A673 (cell line): Measurements from ENCODE around the gene SLC4A4. TPM values are rescaled to one million over a fixed set of nuclear protein-coding genes. Genes with fewer than 3 reads are reported as not detected.

Experiments
- BruUV-seq: library from RNA; stranded (reverse); fragments of 400-500 nt; replicated peaks from 2 replicates; lab custom pipeline; 2021; lab: Mats Ljungman, UMichigan
- CTCF ChIA-PET: fragments of 300-600 bp; sonication (Branson Sonifier 250); formaldehyde crosslinking; loops from one replicate; lab custom pipeline; 2022; ENCODE audit warnings: antibody characterized with exemption; lab: Charles Lee
- POLR2A ChIA-PET: fragments of 300-600 bp; sonication (Branson Sonifier 250); formaldehyde crosslinking; loops from one replicate; lab custom pipeline; 2022; ENCODE audit warnings: antibody characterized with exemption; ENCODE audit not compliant: low non-redundant PET; lab: Charles Lee
- DNase-seq: peaks from one replicate; pipeline ENCODE4 v3.0.0-alpha.2; 2015; ENCODE audit warnings: low spot score
- H3K27ac ChIP-seq: fragments of 200-600 bp; sonication (generic); 2 replicates; pipeline ENCODE4 v1.5.1; 2016; ENCODE audit warnings: mixed run types, low read depth, mild to moderate bottlenecking, mixed read lengths, antibody characterized with exemption, low read length; ENCODE audit not compliant: poor library complexity, severe bottlenecking
- H3K27me3 ChIP-seq: fragments of 200-600 bp; sonication (generic); replicated peaks from 2 replicates; pipeline ENCODE4 v1.6.1; 2017; ENCODE audit warnings: mixed run types, low read depth, mild to moderate bottlenecking, mixed read lengths, antibody characterized with exemption, low read length; ENCODE audit not compliant: insufficient read depth, poor library complexity
- H3K36me3 ChIP-seq: fragments of 200-600 bp; sonication (generic); 2 replicates; pipeline ENCODE4 v1.6.1; 2016; ENCODE audit warnings: mixed run types, mild to moderate bottlenecking, mixed read lengths, antibody characterized with exemption, low read length; ENCODE audit not compliant: insufficient read depth, poor library complexity, severe bottlenecking
- H3K4me1 ChIP-seq: fragments of 200-600 bp; sonication (generic); 2 replicates; pipeline ENCODE4 v1.6.1; 2017; ENCODE audit warnings: mixed run types, mild to moderate bottlenecking, mixed read lengths, antibody characterized with exemption, low read length; ENCODE audit not compliant: insufficient read depth, poor library complexity, severe bottlenecking
- H3K4me3 ChIP-seq: fragments of 200-600 bp; sonication (generic); 2 replicates; pipeline ENCODE4 v1.5.1; 2016; ENCODE audit warnings: low read depth, mixed run types, mild to moderate bottlenecking, mixed read lengths, low read length; ENCODE audit not compliant: poor library complexity, severe bottlenecking
- H3K9me3 ChIP-seq: fragments of 200-600 bp; sonication (generic); 2 replicates; pipeline ENCODE4 v1.6.1; 2016; ENCODE audit warnings: mixed run types, low read depth, mild to moderate bottlenecking, mixed read lengths, antibody characterized with exemption, low read length; ENCODE audit not compliant: poor library complexity, severe bottlenecking
- CTCF ChIP-seq: fragments of 300-800, 200-600 bp; sonication (generic); conservative IDR thresholded peaks from 2 replicates; pipeline ENCODE4 v1.5.1; 2017; ENCODE audit warnings: low read depth, mild to moderate bottlenecking, antibody characterized with exemption, low read length, moderate library complexity, mixed read lengths
- EZH2 ChIP-seq: fragments of 200-600 bp; sonication (generic); IDR thresholded peaks from 2 replicates; pipeline ENCODE4 v1.6.1; 2017; ENCODE audit warnings: borderline replicate concordance, low read depth, mild to moderate bottlenecking, mixed read lengths, antibody characterized with exemption, low read length; ENCODE audit not compliant: poor library complexity, severe bottlenecking
- intact Hi-C: fragments of 100-400 bp; cut with micrococcal nuclease; formaldehyde crosslinking; loops from one replicate; pipeline ENCODE4 v1.10.0; 2022; ENCODE audit not compliant: unreplicated experiment
- total RNA-seq: library from RNA; stranded (reverse); gene quantifications from 2 replicates; pipeline ENCODE4 v1.2.3, GENCODE V29; 2021

The SLC4A4 gene
- total RNA-seq, 1 experiment from 2014 or later, result 1.2 TPM

- Histone ChIP-seq H3K4me3 (no peak overlapping the region), H3K4me1 (no peaks in the 10 kb centered on the region), H3K9me3 (no peaks in the 10 kb centered on the region), H3K27ac (no peak overlapping the region), H3K27me3 (no peaks in the 10 kb centered on the region), H3K36me3 (no peaks in the 10 kb centered on the region)
- DNase-seq, result no peak
- ChIA-PET POLR2A (no interaction called here), CTCF (no interaction called here)
- TF ChIP-seq EZH2 (no peak), CTCF (no peak)
- intact Hi-C loops, result no loop called here
- no TSS peak for BruUV-seq
These were observed 91.1 kb downstream of the SLC4A4 start for GRCh38 chr4:71429962-71430361.

GRCh38 chr4:71430609-71431008 lies 91.8 kb downstream of the SLC4A4 start:
- Histone ChIP-seq H3K4me1 (no peaks in the 10 kb centered on the region), H3K36me3 (no peaks in the 10 kb centered on the region), H3K9me3 (no peaks in the 10 kb centered on the region), H3K27ac (no peak overlapping the region), H3K4me3 (no peak overlapping the region), H3K27me3 (no peaks in the 10 kb centered on the region)
- BruUV-seq, result no TSS peak
- CTCF ChIA-PET, result no interaction called here
- DNase-seq, result no peak
- intact Hi-C loops, result no loop called here
- POLR2A ChIA-PET, result no interaction called here
- TF ChIP-seq EZH2 (no peak), CTCF (no peak)

GRCh38 chr4:71440612-71441011 lies 101.8 kb downstream of the SLC4A4 start:
- ChIA-PET POLR2A (no interaction called here), CTCF (no interaction called here)
- no peak overlapping the region for H3K4me3 ChIP-seq
- TF ChIP-seq CTCF (no peak), EZH2 (no peak)
- no peaks in the 10 kb centered on the region for H3K27me3 ChIP-seq
- no TSS peak for BruUV-seq
- no peaks in the 10 kb centered on the region for H3K9me3 ChIP-seq
- H3K27ac ChIP-seq, result no peak overlapping the region
- H3K4me1 ChIP-seq, result no peaks in the 10 kb centered on the region
- intact Hi-C loops, result no loop called here
- no peaks in the 10 kb centered on the region for H3K36me3 ChIP-seq
- DNase-seq, result no peak
